Right lobe of liver (tissue), 4 donors: Measurements from ENCODE around the gene ZNF784.

Experiments
- POLR2A ChIP-seq: fragments of 450-650 bp; IDR thresholded peaks from one replicate; pipeline ENCODE4 v1.6.1; 2017; ENCODE audit warnings: antibody characterized with exemption, mild to moderate bottlenecking
- TF ChIP-seq, protein P1 (sequence below), 4 donors: fragments of 200-600 bp in 3 of 4; fragments of 450-650 bp in 1 of 4; IDR thresholded peaks; one replicate each; pipeline versions ENCODE4 v1.5.1 to v1.8.0; 2016 to 2022; ENCODE audit warnings: antibody characterized with exemption in 4 of 4, mild to moderate bottlenecking in 2 of 4
- donor health status: DM: no; HTN: no; CAD: no.
- donor health status: DM: no; HTN: no; CAD: no.
- donor health status: DM: no; HTN: yes; CAD: no.

DNA sequence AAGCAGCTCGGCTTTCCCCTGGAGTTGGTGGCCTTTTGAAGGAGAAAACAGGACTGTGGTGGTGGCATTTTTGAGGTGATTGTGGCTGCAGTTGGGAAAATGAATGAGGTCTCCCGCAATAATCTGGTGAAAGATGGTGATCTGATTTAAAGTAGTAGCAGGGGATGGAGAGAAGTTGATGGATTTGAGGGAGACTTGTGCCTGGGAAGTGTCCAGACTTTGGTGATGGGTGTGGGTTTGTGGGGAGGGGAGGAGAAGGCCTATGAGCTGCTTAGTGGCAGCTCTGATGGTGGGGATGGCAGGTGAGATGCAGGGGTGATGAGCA is 46.6 kb upstream of the ZNF784 start:
- TF ChIP-seq, protein P1, sequence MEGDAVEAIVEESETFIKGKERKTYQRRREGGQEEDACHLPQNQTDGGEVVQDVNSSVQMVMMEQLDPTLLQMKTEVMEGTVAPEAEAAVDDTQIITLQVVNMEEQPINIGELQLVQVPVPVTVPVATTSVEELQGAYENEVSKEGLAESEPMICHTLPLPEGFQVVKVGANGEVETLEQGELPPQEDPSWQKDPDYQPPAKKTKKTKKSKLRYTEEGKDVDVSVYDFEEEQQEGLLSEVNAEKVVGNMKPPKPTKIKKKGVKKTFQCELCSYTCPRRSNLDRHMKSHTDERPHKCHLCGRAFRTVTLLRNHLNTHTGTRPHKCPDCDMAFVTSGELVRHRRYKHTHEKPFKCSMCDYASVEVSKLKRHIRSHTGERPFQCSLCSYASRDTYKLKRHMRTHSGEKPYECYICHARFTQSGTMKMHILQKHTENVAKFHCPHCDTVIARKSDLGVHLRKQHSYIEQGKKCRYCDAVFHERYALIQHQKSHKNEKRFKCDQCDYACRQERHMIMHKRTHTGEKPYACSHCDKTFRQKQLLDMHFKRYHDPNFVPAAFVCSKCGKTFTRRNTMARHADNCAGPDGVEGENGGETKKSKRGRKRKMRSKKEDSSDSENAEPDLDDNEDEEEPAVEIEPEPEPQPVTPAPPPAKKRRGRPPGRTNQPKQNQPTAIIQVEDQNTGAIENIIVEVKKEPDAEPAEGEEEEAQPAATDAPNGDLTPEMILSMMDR (IDR thresholded peaks at IDR 0.05) = no peak
- TF ChIP-seq POLR2A = no peak
